ENCODE data around the gene ABCF1.

The ABCF1 gene

GRCh38 chr6:30610065-30610464, 38.8 kb downstream of the ABCF1 start:
- Histone ChIP-seq H3K27ac (ENCODE audit: low read length) (no peak overlapping the region), H3K79me2 (ENCODE audit: insufficient read depth, low read length) (peaks cover 62% of the 10 kb centered on the region), H4K20me1 (ENCODE audit: insufficient read depth, low read length) (peaks cover 28% of the 10 kb centered on the region; the same call in 1 of the 2 replicates), H3K27me3 (ENCODE audit: insufficient read depth, low read length, poor library complexity) (no peaks in the 10 kb centered on the region), H3K4me3 (ENCODE audit: low read depth in 1 of 2, low read length in 2 of 2) (no peak overlapping the region), H3K9me3 (ENCODE audit: insufficient read depth, low read length, severe bottlenecking) (no peaks in the 10 kb centered on the region), H3K36me3 (ENCODE audit: insufficient read depth, low read length) (peaks cover 80% of the 10 kb centered on the region), H2AFZ (ENCODE audit: low read depth, low read length) (no peak overlapping the region), H3K4me2 (ENCODE audit: insufficient read depth, low read length) (no peak overlapping the region), H3K9ac (ENCODE audit: low read depth, low read length) (no peak overlapping the region), H3K4me1 (ENCODE audit: insufficient read depth, low read length) (peaks cover 22% of the 10 kb centered on the region)
- TF ChIP-seq EZH2 (IDR thresholded peaks at IDR 0.05; ENCODE audit: borderline replicate concordance, low read depth, low read length, severe bottlenecking), result no peak
- no peak for TF ChIP-seq CTCF (IDR thresholded peaks at IDR 0.05; ENCODE audit: borderline replicate concordance, extremely low read depth, low read length, poor library complexity, severe bottlenecking)
- DNase-seq (no peak), ATAC-seq (ENCODE audit: insufficient read depth, low read depth) (no peak)

- no peak overlapping the region for H3K9ac ChIP-seq (ENCODE audit: low read depth, low read length)
- H4K20me1 ChIP-seq (ENCODE audit: insufficient read depth, low read length), result peaks cover 28% of the 10 kb centered on the region
- no peaks in the 10 kb centered on the region for H3K27me3 ChIP-seq (ENCODE audit: insufficient read depth, low read length, poor library complexity)
- no peak overlapping the region for H2AFZ ChIP-seq (ENCODE audit: low read depth, low read length)
- TF ChIP-seq CTCF (IDR thresholded peaks at IDR 0.05; ENCODE audit: borderline replicate concordance, extremely low read depth, low read length, poor library complexity, severe bottlenecking) (no peak), EZH2 (IDR thresholded peaks at IDR 0.05; ENCODE audit: borderline replicate concordance, low read depth, low read length, severe bottlenecking) (no peak)
- H3K27ac ChIP-seq (ENCODE audit: low read length), result no peak overlapping the region
- no peaks in the 10 kb centered on the region for H3K9me3 ChIP-seq (ENCODE audit: insufficient read depth, low read length, severe bottlenecking)
- H3K4me2 ChIP-seq (ENCODE audit: insufficient read depth, low read length), result no peak overlapping the region
- DNase-seq (no peak), ATAC-seq (ENCODE audit: insufficient read depth, low read depth) (no peak)
- H3K36me3 ChIP-seq (ENCODE audit: insufficient read depth, low read length), result peaks cover 77% of the 10 kb centered on the region
- H3K4me1 ChIP-seq (ENCODE audit: insufficient read depth, low read length), result peaks cover 22% of the 10 kb centered on the region
- no peak overlapping the region for H3K4me3 ChIP-seq (ENCODE audit: low read depth in 1 of 2, low read length in 2 of 2)
- peaks cover 73% of the 10 kb centered on the region for H3K79me2 ChIP-seq (ENCODE audit: insufficient read depth, low read length)
Observed at GRCh38 chr6:30611150-30611855, 40.1 kb downstream of the ABCF1 start.

GRCh38 chr6:30611856-30612194, 40.6 kb downstream of the ABCF1 start:
- Histone ChIP-seq H3K4me2 (ENCODE audit: insufficient read depth, low read length) (no peak overlapping the region), H3K9ac (ENCODE audit: low read depth, low read length) (no peak overlapping the region), H3K36me3 (ENCODE audit: insufficient read depth, low read length) (peaks cover 77% of the 10 kb centered on the region), H3K27ac (ENCODE audit: low read length) (no peak overlapping the region), H3K4me3 (ENCODE audit: low read depth in 1 of 2, low read length in 2 of 2) (no peak overlapping the region), H2AFZ (ENCODE audit: low read depth, low read length) (no peak overlapping the region), H3K9me3 (ENCODE audit: insufficient read depth, low read length, severe bottlenecking) (no peaks in the 10 kb centered on the region), H3K27me3 (ENCODE audit: insufficient read depth, low read length, poor library complexity) (no peaks in the 10 kb centered on the region), H3K4me1 (ENCODE audit: insufficient read depth, low read length) (peaks cover 22% of the 10 kb centered on the region), H4K20me1 (ENCODE audit: insufficient read depth, low read length) (peaks cover 28% of the 10 kb centered on the region), H3K79me2 (ENCODE audit: insufficient read depth, low read length) (peaks cover 75% of the 10 kb centered on the region)
- DNase-seq, result no peak
- TF ChIP-seq CTCF (IDR thresholded peaks at IDR 0.05; ENCODE audit: borderline replicate concordance, extremely low read depth, low read length, poor library complexity, severe bottlenecking) (no peak), EZH2 (IDR thresholded peaks at IDR 0.05; ENCODE audit: borderline replicate concordance, low read depth, low read length, severe bottlenecking) (no peak)
- ATAC-seq (ENCODE audit: insufficient read depth, low read depth), result no peak

Measured in DND-41 (cell line).